Liver (tissue), 9 donors: Measurements from ENCODE around the gene SH2D3A. TPM values are rescaled to one million over a fixed set of nuclear protein-coding genes. Genes with fewer than 3 reads are reported as not detected.

Experiments used
- DNase-seq: peaks from one replicate; pipeline ENCODE4 v3.0.0-alpha.2; 2017; ENCODE audit warnings: low spot score
- H3K27ac ChIP-seq, 2 donors: one replicate each; pipeline ENCODE4 v1.7.0; 2013; ENCODE audit warnings: inconsistent platforms in 2 of 2, low read length in 2 of 2, control low read depth in 1 of 2, low read depth in 1 of 2, mild to moderate bottlenecking in 1 of 2
- H3K27me3 ChIP-seq, 4 donors: one replicate each; pipeline versions ENCODE4 v1.6.1 to v1.7.0; 2013; ENCODE audit warnings: low read length in 3 of 4, inconsistent platforms in 1 of 4, mild to moderate bottlenecking in 1 of 4, moderate library complexity in 1 of 4; ENCODE audit not compliant: control insufficient read depth in 4 of 4, insufficient read depth in 4 of 4
- H3K36me3 ChIP-seq, 4 donors: one replicate each; pipeline versions ENCODE4 v1.6.1 to v1.7.0; 2013; ENCODE audit warnings: low read length in 3 of 4, mild to moderate bottlenecking in 3 of 4, low read depth in 1 of 4, moderate library complexity in 1 of 4; ENCODE audit not compliant: control insufficient read depth in 4 of 4, insufficient read depth in 3 of 4
- H3K4me1 ChIP-seq, 4 donors: one replicate each; pipeline versions ENCODE4 v1.6.1 to v1.7.0; 2013; ENCODE audit warnings: low read length in 3 of 4, mild to moderate bottlenecking in 3 of 4, moderate library complexity in 1 of 4; ENCODE audit not compliant: control insufficient read depth in 4 of 4, insufficient read depth in 4 of 4
- H3K4me3 ChIP-seq, 3 donors: one replicate each; pipeline versions ENCODE4 v1.6.1 to v1.7.0; 2013; ENCODE audit warnings: low read length in 3 of 3, control low read depth in 1 of 3, low read depth in 1 of 3, mild to moderate bottlenecking in 1 of 3
- H3K9ac ChIP-seq, 2 donors: one replicate each; pipeline ENCODE4 v1.7.0; 2013; ENCODE audit warnings: low read length in 2 of 2, mild to moderate bottlenecking in 2 of 2, moderate library complexity in 2 of 2, control low read depth in 1 of 2, low read depth in 1 of 2
- H3K9me3 ChIP-seq, 4 donors: one replicate each; pipeline versions ENCODE4 v1.6.1 to v1.7.0; 2013; ENCODE audit warnings: low read length in 3 of 4; ENCODE audit not compliant: control insufficient read depth in 4 of 4
- EGR1 ChIP-seq, 2 donors: IDR thresholded peaks; 2 replicates each; pipeline ENCODE4 v1.6.1; 2016 to 2018; ENCODE audit warnings: antibody characterized with exemption in 2 of 2, low read depth in 2 of 2
- FOXA1 ChIP-seq: IDR thresholded peaks from 2 replicates; pipeline ENCODE4 v1.6.1; 2016; ENCODE audit warnings: antibody characterized with exemption
- FOXA2 ChIP-seq: IDR thresholded peaks from 2 replicates; pipeline ENCODE4 v1.6.1; 2016; ENCODE audit warnings: antibody characterized with exemption
- GABPA ChIP-seq, 2 donors: IDR thresholded peaks in 1 of 2; conservative IDR thresholded peaks in 1 of 2; 2 replicates each; pipeline ENCODE4 v1.6.1; 2016; ENCODE audit warnings: antibody characterized with exemption in 2 of 2, mild to moderate bottlenecking in 1 of 2, moderate library complexity in 1 of 2
- HNF4A ChIP-seq, 2 donors: conservative IDR thresholded peaks; 2 replicates each; pipeline ENCODE4 v1.6.1; 2016; ENCODE audit warnings: antibody characterized with exemption in 2 of 2, mild to moderate bottlenecking in 2 of 2
- HNF4G ChIP-seq: IDR thresholded peaks from 2 replicates; pipeline ENCODE4 v1.6.1; 2016; ENCODE audit warnings: antibody characterized with exemption
- JUND ChIP-seq, 2 donors: IDR thresholded peaks; 2 replicates each; pipeline ENCODE4 v1.6.1; 2016; ENCODE audit warnings: antibody characterized with exemption in 2 of 2
- NR2F2 ChIP-seq: IDR thresholded peaks from 2 replicates; pipeline ENCODE4 v1.6.1; 2016; ENCODE audit warnings: antibody characterized with exemption
- RAD21 ChIP-seq, 2 donors: IDR thresholded peaks; 2 replicates each; pipeline ENCODE4 v1.6.1; 2016; ENCODE audit warnings: antibody characterized with exemption in 2 of 2, mild to moderate bottlenecking in 2 of 2
- RXRA ChIP-seq, 2 donors: IDR thresholded peaks; 2 replicates each; pipeline ENCODE4 v1.6.1; 2017 to 2018; ENCODE audit warnings: antibody characterized with exemption in 2 of 2, mild to moderate bottlenecking in 1 of 2
- SP1 ChIP-seq: IDR thresholded peaks from 2 replicates; pipeline ENCODE4 v1.6.1; 2018; ENCODE audit warnings: antibody characterized with exemption, mild to moderate bottlenecking
- TAF1 ChIP-seq: conservative IDR thresholded peaks from 2 replicates; pipeline ENCODE4 v1.6.1; 2016; ENCODE audit warnings: antibody characterized with exemption, mild to moderate bottlenecking
- YY1 ChIP-seq: IDR thresholded peaks from 2 replicates; pipeline ENCODE4 v1.6.1; 2016; ENCODE audit warnings: antibody characterized with exemption, mild to moderate bottlenecking
- WGBS: extraction: QIAGEN DNeasy Blood & Tissue Kit; methylation state at CpG from one replicate; pipeline ENCODE4 v1.1.7; 2013; 5-methylcytosine and 5-hydroxymethylcytosine counted together
- polyA plus RNA-seq, 2 donors: library from polyadenylated mRNA; stranded (reverse) in 1 of 2; unstranded in 1 of 2; fragments of 200-250 nt in 1 of 2; fragments of >200 nt in 1 of 2; fragmentation: Nextera tagmentation in 1 of 2; extraction: Ambion mirVana in 1 of 2; gene quantifications; one replicate each; pipeline versions ENCODE4 v1.2.1 to v1.2.3, GENCODE V29; 2013 to 2015
- total RNA-seq, 2 donors: library from RNA; depleted of rRNA; stranded (reverse); fragments of >200 nt; gene quantifications; one replicate each; pipeline ENCODE4 v1.2.3, GENCODE V29; 2014
- TF ChIP-seq, protein P1 (sequence below): IDR thresholded peaks from 2 replicates; pipeline ENCODE4 v1.6.1; 2016; ENCODE audit warnings: antibody characterized with exemption
- TF ChIP-seq, protein P2 (sequence below): IDR thresholded peaks from 2 replicates; pipeline ENCODE4 v1.6.1; 2016; ENCODE audit warnings: antibody characterized with exemption, mild to moderate bottlenecking
- TF ChIP-seq, protein P3 (sequence below): fragments of 150-350 bp; IDR thresholded peaks from 2 replicates; pipeline ENCODE4 v1.5.1; 2017; ENCODE audit warnings: improper control_type of control experiment, low read depth, low read length; ENCODE audit not compliant: missing input control
- TF ChIP-seq, protein P4 (sequence below): IDR thresholded peaks from 2 replicates; pipeline ENCODE4 v1.6.1; 2016; ENCODE audit warnings: antibody characterized with exemption
- donor health status: healthy.
- donor health status: healthy.
- donor health status: healthy.
- donor health status: healthy.
- donor health status: healthy.

Gene SH2D3A
- total and polyA plus RNA-seq, 4 donors, result 0.23 to 1.0 (median 0.77) TPM

- H3K9me3 ChIP-seq, result peaks cover 0 to 5% (median 0%) of the 10 kb centered on the region in 4 donors
- TF ChIP-seq HNF4G (no peak), EGR1 (IDR thresholded peaks at IDR 0.05; ENCODE audit: low read depth in 2 of 2) (no peak), JUND (IDR thresholded peaks at IDR 0.05) (no peak), TAF1 (no peak), RXRA (IDR thresholded peaks at IDR 0.05) (no peak), RAD21 (IDR thresholded peaks at IDR 0.05) (no peak), SP1 (no peak), HNF4A (conservative IDR thresholded peaks at IDR 0.05) (no peak), FOXA2 (no peak), GABPA (IDR thresholded peaks at IDR 0.05 in 1 of 2, conservative IDR thresholded peaks at IDR 0.05 in 1 of 2) (no peak), NR2F2 (no peak), YY1 (no peak), FOXA1 (no peak)
- TF ChIP-seq, protein P1, sequence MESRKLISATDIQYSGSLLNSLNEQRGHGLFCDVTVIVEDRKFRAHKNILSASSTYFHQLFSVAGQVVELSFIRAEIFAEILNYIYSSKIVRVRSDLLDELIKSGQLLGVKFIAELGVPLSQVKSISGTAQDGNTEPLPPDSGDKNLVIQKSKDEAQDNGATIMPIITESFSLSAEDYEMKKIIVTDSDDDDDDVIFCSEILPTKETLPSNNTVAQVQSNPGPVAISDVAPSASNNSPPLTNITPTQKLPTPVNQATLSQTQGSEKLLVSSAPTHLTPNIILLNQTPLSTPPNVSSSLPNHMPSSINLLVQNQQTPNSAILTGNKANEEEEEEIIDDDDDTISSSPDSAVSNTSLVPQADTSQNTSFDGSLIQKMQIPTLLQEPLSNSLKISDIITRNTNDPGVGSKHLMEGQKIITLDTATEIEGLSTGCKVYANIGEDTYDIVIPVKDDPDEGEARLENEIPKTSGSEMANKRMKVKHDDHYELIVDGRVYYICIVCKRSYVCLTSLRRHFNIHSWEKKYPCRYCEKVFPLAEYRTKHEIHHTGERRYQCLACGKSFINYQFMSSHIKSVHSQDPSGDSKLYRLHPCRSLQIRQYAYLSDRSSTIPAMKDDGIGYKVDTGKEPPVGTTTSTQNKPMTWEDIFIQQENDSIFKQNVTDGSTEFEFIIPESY, result no peak
- TF ChIP-seq, protein P2, sequence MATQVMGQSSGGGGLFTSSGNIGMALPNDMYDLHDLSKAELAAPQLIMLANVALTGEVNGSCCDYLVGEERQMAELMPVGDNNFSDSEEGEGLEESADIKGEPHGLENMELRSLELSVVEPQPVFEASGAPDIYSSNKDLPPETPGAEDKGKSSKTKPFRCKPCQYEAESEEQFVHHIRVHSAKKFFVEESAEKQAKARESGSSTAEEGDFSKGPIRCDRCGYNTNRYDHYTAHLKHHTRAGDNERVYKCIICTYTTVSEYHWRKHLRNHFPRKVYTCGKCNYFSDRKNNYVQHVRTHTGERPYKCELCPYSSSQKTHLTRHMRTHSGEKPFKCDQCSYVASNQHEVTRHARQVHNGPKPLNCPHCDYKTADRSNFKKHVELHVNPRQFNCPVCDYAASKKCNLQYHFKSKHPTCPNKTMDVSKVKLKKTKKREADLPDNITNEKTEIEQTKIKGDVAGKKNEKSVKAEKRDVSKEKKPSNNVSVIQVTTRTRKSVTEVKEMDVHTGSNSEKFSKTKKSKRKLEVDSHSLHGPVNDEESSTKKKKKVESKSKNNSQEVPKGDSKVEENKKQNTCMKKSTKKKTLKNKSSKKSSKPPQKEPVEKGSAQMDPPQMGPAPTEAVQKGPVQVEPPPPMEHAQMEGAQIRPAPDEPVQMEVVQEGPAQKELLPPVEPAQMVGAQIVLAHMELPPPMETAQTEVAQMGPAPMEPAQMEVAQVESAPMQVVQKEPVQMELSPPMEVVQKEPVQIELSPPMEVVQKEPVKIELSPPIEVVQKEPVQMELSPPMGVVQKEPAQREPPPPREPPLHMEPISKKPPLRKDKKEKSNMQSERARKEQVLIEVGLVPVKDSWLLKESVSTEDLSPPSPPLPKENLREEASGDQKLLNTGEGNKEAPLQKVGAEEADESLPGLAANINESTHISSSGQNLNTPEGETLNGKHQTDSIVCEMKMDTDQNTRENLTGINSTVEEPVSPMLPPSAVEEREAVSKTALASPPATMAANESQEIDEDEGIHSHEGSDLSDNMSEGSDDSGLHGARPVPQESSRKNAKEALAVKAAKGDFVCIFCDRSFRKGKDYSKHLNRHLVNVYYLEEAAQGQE, result no peak
- TF ChIP-seq, protein P3, sequence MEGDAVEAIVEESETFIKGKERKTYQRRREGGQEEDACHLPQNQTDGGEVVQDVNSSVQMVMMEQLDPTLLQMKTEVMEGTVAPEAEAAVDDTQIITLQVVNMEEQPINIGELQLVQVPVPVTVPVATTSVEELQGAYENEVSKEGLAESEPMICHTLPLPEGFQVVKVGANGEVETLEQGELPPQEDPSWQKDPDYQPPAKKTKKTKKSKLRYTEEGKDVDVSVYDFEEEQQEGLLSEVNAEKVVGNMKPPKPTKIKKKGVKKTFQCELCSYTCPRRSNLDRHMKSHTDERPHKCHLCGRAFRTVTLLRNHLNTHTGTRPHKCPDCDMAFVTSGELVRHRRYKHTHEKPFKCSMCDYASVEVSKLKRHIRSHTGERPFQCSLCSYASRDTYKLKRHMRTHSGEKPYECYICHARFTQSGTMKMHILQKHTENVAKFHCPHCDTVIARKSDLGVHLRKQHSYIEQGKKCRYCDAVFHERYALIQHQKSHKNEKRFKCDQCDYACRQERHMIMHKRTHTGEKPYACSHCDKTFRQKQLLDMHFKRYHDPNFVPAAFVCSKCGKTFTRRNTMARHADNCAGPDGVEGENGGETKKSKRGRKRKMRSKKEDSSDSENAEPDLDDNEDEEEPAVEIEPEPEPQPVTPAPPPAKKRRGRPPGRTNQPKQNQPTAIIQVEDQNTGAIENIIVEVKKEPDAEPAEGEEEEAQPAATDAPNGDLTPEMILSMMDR, result no peak
- TF ChIP-seq, protein P4, sequence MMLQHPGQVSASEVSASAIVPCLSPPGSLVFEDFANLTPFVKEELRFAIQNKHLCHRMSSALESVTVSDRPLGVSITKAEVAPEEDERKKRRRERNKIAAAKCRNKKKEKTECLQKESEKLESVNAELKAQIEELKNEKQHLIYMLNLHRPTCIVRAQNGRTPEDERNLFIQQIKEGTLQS, result no peak
- peaks cover 0 to 6% (median 1%) of the 10 kb centered on the region in 4 donors for H3K27me3 ChIP-seq
- WGBS, result 98% methylated on average over 1 of the region's 1 CpG
- no peak for DNase-seq
- no peak overlapping the region for H3K27ac ChIP-seq
- no peak overlapping the region for H3K4me3 ChIP-seq
- H3K9ac ChIP-seq, result no peak overlapping the region
- no peaks in the 10 kb centered on the region for H3K36me3 ChIP-seq
- H3K4me1 ChIP-seq, result no peaks in the 10 kb centered on the region
Observed at GRCh38 chr19:6808494-6808893, 41.3 kb upstream of the SH2D3A start.

GRCh38 chr19:6807291-6807690 is 40.1 kb upstream of the SH2D3A start:
- Histone ChIP-seq H3K36me3 (no peaks in the 10 kb centered on the region), H3K4me3 (no peak overlapping the region), H3K27me3 (peaks cover 0 to 6% (median 1%) of the 10 kb centered on the region in 4 donors), H3K9me3 (peaks cover 0 to 5% (median 0%) of the 10 kb centered on the region in 4 donors), H3K9ac (no peak overlapping the region), H3K4me1 (no peaks in the 10 kb centered on the region), H3K27ac (no peak overlapping the region)
- TF ChIP-seq, protein P1, result no peak
- TF ChIP-seq, protein P4, result no peak
- no peak for TF ChIP-seq SP1
- no peak for TF ChIP-seq GABPA (IDR thresholded peaks at IDR 0.05 in 1 of 2, conservative IDR thresholded peaks at IDR 0.05 in 1 of 2)
- TF ChIP-seq FOXA1, result no peak
- 91% methylated on average over 5 of the region's 5 CpGs for WGBS
- no peak for DNase-seq
